ENCODE data around the gene NR3C2. TPM values are rescaled to one million over a fixed set of nuclear protein-coding genes. Genes with fewer than 3 reads are reported as not detected.

Gene NR3C2
- total RNA-seq, 2 experiments from 2014 or later: 2.0 to 5.2 TPM

DNA sequence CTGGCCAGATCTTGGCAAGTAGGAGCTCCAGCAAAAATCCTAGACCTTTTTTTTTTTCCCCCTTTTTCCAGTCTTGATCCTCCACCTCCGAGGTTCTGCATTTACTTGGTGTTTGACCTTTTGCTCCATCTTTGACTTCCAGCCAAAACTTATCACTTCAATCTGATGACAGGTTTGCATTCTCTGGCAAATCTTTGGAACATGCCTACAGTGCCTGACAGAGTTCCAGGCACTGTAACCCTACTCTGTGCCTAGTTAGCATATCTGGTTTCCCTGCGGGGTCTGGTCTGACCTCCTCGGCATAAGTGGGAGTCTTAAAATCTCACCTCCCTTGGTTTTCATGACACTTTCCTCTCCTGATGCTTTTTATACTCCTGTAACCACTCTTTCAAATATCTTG, 39.4 kb upstream of the NR3C2 start:
- POLR2A ChIA-PET: interaction anchor here (0.8 kb wide), 1 partner anchor 322 kb away, joined by 3 read pairs; no protein-coding TSS in a partner anchor
- Histone ChIP-seq H2AFZ (ENCODE audit: low read length) (no peak overlapping the region), H3K36me3 (ENCODE audit: insufficient read depth, low read length) (no peaks in the 10 kb centered on the region), H3K27ac (ENCODE audit: low read depth, low read length, poor library complexity, severe bottlenecking) (no peak overlapping the region), H3K4me3 (ENCODE audit: low read depth, low read length, poor library complexity, severe bottlenecking) (no peak overlapping the region), H3K4me2 (ENCODE audit: low read length) (no peak overlapping the region), H3K9me2 (ENCODE audit: insufficient read depth, low read length) (no peaks in the 10 kb centered on the region), H3K79me2 (ENCODE audit: insufficient read depth, low read depth, low read length) (no peaks in the 10 kb centered on the region), H3K4me1 (ENCODE audit: insufficient read depth, low read length, poor library complexity, severe bottlenecking) (no peaks in the 10 kb centered on the region), H3K9me3 (ENCODE audit: low read length) (no peaks in the 10 kb centered on the region), H4K20me1 (ENCODE audit: insufficient read depth, low read length) (no peaks in the 10 kb centered on the region)
- BruUV-seq (replicated peaks): no TSS peak
- CTCF ChIA-PET (ENCODE audit: unreplicated experiment): no interaction called here
- DNase-seq (ENCODE audit: low spot score): no peak
- intact Hi-C loops (cut with micrococcal nuclease; ENCODE audit: unreplicated experiment): no loop called here
- no peak for TF ChIP-seq EZH2phosphoT487 (IDR thresholded peaks at IDR 0.05; ENCODE audit: borderline replicate concordance, low read depth, low read length)
- TF ChIP-seq CTCF (conservative IDR thresholded peaks at IDR 0.05; ENCODE audit: low read length): no peak

GRCh38 chr4:148477276-148477675, 35.1 kb upstream of the NR3C2 start:
- no peaks in the 10 kb centered on the region for H3K9me2 ChIP-seq (ENCODE audit: insufficient read depth, low read length)
- CTCF ChIA-PET (ENCODE audit: unreplicated experiment): no interaction called here
- H3K36me3 ChIP-seq (ENCODE audit: insufficient read depth, low read length): no peaks in the 10 kb centered on the region
- POLR2A ChIA-PET: interaction anchor here (0.6 to 0.7 kb wide), 2 partner anchors 63 to 261 kb away, joined by 4 to 5 read pairs; no protein-coding TSS in a partner anchor
- DNase-seq (ENCODE audit: low spot score): no peak
- intact Hi-C loops (cut with micrococcal nuclease; ENCODE audit: unreplicated experiment): no loop called here
- H3K4me1 ChIP-seq (ENCODE audit: insufficient read depth, low read length, poor library complexity, severe bottlenecking): no peaks in the 10 kb centered on the region
- no peak overlapping the region for H3K27ac ChIP-seq (ENCODE audit: low read depth, low read length, poor library complexity, severe bottlenecking)
- BruUV-seq (replicated peaks): no TSS peak
- no peak overlapping the region for H3K4me2 ChIP-seq (ENCODE audit: low read length)
- no peaks in the 10 kb centered on the region for H4K20me1 ChIP-seq (ENCODE audit: insufficient read depth, low read length)
- H3K79me2 ChIP-seq (ENCODE audit: insufficient read depth, low read depth, low read length): no peaks in the 10 kb centered on the region
- no peak overlapping the region for H2AFZ ChIP-seq (ENCODE audit: low read length)
- H3K4me3 ChIP-seq (ENCODE audit: low read depth, low read length, poor library complexity, severe bottlenecking): no peak overlapping the region
- H3K9me3 ChIP-seq (ENCODE audit: low read length): no peaks in the 10 kb centered on the region
- TF ChIP-seq CTCF (conservative IDR thresholded peaks at IDR 0.05; ENCODE audit: low read length) (no peak), EZH2phosphoT487 (IDR thresholded peaks at IDR 0.05; ENCODE audit: borderline replicate concordance, low read depth, low read length) (no peak)

DNA sequence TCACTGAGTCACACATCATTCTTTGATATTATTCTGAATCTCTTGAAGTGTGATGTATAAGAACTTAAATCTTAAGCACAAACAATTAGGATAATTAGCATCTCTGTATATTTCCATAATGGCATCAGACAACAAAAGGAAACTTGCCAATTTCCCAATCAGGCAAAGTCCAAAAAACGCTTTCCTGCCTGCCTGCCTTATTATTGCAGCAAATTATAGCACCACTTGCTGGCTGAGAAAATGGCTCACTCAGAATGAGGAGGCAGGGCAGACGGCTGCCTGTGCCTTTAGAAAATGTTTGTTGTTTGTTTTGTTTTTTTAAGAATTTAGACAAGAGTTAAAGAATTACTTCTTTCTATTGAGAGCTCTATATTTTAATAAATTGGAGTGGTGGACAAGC, 27.7 kb upstream of the NR3C2 start:
- Histone ChIP-seq H3K4me1 (ENCODE audit: insufficient read depth, low read length, poor library complexity, severe bottlenecking) (no peaks in the 10 kb centered on the region), H3K4me2 (ENCODE audit: low read length) (no peak overlapping the region), H3K4me3 (ENCODE audit: low read depth, low read length, poor library complexity, severe bottlenecking) (no peak overlapping the region), H3K36me3 (ENCODE audit: insufficient read depth, low read length) (no peaks in the 10 kb centered on the region), H2AFZ (ENCODE audit: low read length) (no peak overlapping the region), H3K27ac (ENCODE audit: low read depth, low read length, poor library complexity, severe bottlenecking) (no peak overlapping the region), H3K9me3 (ENCODE audit: low read length) (no peaks in the 10 kb centered on the region), H3K9me2 (ENCODE audit: insufficient read depth, low read length) (no peaks in the 10 kb centered on the region), H3K79me2 (ENCODE audit: insufficient read depth, low read depth, low read length) (no peaks in the 10 kb centered on the region), H4K20me1 (ENCODE audit: insufficient read depth, low read length) (no peaks in the 10 kb centered on the region)
- ChIA-PET POLR2A (no interaction called here), CTCF (ENCODE audit: unreplicated experiment) (no interaction called here)
- intact Hi-C loops (cut with micrococcal nuclease; ENCODE audit: unreplicated experiment): no loop called here
- no TSS peak for BruUV-seq (replicated peaks)
- DNase-seq (ENCODE audit: low spot score): no peak
- TF ChIP-seq EZH2phosphoT487 (IDR thresholded peaks at IDR 0.05; ENCODE audit: borderline replicate concordance, low read depth, low read length) (no peak), CTCF (conservative IDR thresholded peaks at IDR 0.05; ENCODE audit: low read length) (no peak)

All from OCI-LY7 (cell line).